WTC11 (cell line): ENCODE data around the gene PFKFB3.

Experiments
- GRHL2 ChIP-seq: fragments of 250-450 bp; sonication (Bioruptor Pico); IDR thresholded peaks from 2 replicates; pipeline ENCODE4 v1.8.0; 2022; ENCODE audit warnings: mild to moderate bottlenecking, moderate library complexity; ENCODE audit not compliant: insufficient replicate concordance, severe bottlenecking
- JUN ChIP-seq: sonication (generic); formaldehyde crosslinking; IDR thresholded peaks from 2 replicates; pipeline ENCODE4 v1.8.0; 2023; ENCODE audit warnings: mild to moderate bottlenecking, missing genetic modification reagents
- MXD4 ChIP-seq: fragments of 250-450 bp; sonication (Bioruptor Pico); IDR thresholded peaks from 2 replicates; pipeline ENCODE4 v1.8.0; 2021; ENCODE audit warnings: mild to moderate bottlenecking, moderate library complexity, borderline replicate concordance
- NR2C2 ChIP-seq: sonication (generic); formaldehyde crosslinking; IDR thresholded peaks from 2 replicates; pipeline ENCODE4 v1.8.0; 2022; ENCODE audit warnings: mild to moderate bottlenecking, missing genetic modification reagents
- NR3C1 ChIP-seq: sonication (generic); formaldehyde crosslinking; conservative IDR thresholded peaks from 2 replicates; pipeline ENCODE4 v1.8.1; 2023; ENCODE audit warnings: low read depth, mild to moderate bottlenecking, missing genetic modification reagents
- TF ChIP-seq, protein P1 (sequence below): fragments of 200-600 bp; IDR thresholded peaks from 2 replicates; pipeline ENCODE4 v1.8.0; 2022; ENCODE audit warnings: antibody characterized with exemption
- TF ChIP-seq, protein P2 (sequence below): sonication (generic); formaldehyde crosslinking; IDR thresholded peaks from 2 replicates; pipeline ENCODE4 v1.8.1; 2023; ENCODE audit warnings: mild to moderate bottlenecking, missing genetic modification reagents, moderate library complexity
- TF ChIP-seq, protein P3 (sequence below): sonication (generic); formaldehyde crosslinking; IDR thresholded peaks from 2 replicates; pipeline ENCODE4 v1.8.0; 2023; ENCODE audit warnings: missing genetic modification reagents, mild to moderate bottlenecking, borderline replicate concordance
- TF ChIP-seq, protein P4 (sequence below): sonication (generic); formaldehyde crosslinking; IDR thresholded peaks from 2 replicates; pipeline ENCODE4 v1.8.1; 2023; ENCODE audit warnings: mild to moderate bottlenecking, moderate library complexity, missing genetic modification reagents
- TF ChIP-seq, protein P5 (sequence below): sonication (generic); formaldehyde crosslinking; IDR thresholded peaks from 2 replicates; pipeline ENCODE4 v1.8.0; 2022; ENCODE audit warnings: mild to moderate bottlenecking, missing genetic modification reagents
- TF ChIP-seq, protein P6 (sequence below): sonication (generic); formaldehyde crosslinking; IDR thresholded peaks from 2 replicates; pipeline ENCODE4 v1.8.1; 2022; ENCODE audit warnings: low read depth, missing genetic modification reagents, borderline replicate concordance

DNA sequence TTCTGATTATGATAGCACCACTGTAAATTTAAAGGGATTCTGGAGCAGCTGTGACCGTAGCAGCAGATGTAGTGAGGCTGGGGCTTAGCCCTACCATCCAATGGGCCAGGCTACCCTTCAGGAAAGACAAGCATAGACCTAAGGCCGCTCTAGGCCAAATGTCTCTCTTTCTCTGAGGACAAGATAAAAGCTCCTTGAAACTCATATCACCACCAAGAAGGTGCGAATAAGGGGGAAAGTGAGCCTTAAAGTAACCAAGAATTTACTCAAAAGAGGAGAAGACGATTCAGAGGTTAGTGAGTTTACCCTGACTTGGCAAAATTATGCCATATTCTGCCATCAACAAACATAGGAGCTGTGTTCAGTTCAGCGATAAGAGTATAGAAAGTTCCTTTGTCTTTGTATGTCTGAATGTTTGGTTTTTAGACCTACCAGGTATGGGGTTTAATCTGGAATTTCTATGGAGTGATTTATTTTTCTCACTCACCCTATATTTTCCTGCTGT is 79.8 kb downstream of the PFKFB3 start:
- no peak for TF ChIP-seq NR3C1
- TF ChIP-seq, protein P1, sequence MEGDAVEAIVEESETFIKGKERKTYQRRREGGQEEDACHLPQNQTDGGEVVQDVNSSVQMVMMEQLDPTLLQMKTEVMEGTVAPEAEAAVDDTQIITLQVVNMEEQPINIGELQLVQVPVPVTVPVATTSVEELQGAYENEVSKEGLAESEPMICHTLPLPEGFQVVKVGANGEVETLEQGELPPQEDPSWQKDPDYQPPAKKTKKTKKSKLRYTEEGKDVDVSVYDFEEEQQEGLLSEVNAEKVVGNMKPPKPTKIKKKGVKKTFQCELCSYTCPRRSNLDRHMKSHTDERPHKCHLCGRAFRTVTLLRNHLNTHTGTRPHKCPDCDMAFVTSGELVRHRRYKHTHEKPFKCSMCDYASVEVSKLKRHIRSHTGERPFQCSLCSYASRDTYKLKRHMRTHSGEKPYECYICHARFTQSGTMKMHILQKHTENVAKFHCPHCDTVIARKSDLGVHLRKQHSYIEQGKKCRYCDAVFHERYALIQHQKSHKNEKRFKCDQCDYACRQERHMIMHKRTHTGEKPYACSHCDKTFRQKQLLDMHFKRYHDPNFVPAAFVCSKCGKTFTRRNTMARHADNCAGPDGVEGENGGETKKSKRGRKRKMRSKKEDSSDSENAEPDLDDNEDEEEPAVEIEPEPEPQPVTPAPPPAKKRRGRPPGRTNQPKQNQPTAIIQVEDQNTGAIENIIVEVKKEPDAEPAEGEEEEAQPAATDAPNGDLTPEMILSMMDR: no peak
- TF ChIP-seq, protein P2, sequence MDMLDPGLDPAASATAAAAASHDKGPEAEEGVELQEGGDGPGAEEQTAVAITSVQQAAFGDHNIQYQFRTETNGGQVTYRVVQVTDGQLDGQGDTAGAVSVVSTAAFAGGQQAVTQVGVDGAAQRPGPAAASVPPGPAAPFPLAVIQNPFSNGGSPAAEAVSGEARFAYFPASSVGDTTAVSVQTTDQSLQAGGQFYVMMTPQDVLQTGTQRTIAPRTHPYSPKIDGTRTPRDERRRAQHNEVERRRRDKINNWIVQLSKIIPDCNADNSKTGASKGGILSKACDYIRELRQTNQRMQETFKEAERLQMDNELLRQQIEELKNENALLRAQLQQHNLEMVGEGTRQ: no peak
- no peak for TF ChIP-seq NR2C2 (CRISPR knock-in tag)
- TF ChIP-seq, protein P3, sequence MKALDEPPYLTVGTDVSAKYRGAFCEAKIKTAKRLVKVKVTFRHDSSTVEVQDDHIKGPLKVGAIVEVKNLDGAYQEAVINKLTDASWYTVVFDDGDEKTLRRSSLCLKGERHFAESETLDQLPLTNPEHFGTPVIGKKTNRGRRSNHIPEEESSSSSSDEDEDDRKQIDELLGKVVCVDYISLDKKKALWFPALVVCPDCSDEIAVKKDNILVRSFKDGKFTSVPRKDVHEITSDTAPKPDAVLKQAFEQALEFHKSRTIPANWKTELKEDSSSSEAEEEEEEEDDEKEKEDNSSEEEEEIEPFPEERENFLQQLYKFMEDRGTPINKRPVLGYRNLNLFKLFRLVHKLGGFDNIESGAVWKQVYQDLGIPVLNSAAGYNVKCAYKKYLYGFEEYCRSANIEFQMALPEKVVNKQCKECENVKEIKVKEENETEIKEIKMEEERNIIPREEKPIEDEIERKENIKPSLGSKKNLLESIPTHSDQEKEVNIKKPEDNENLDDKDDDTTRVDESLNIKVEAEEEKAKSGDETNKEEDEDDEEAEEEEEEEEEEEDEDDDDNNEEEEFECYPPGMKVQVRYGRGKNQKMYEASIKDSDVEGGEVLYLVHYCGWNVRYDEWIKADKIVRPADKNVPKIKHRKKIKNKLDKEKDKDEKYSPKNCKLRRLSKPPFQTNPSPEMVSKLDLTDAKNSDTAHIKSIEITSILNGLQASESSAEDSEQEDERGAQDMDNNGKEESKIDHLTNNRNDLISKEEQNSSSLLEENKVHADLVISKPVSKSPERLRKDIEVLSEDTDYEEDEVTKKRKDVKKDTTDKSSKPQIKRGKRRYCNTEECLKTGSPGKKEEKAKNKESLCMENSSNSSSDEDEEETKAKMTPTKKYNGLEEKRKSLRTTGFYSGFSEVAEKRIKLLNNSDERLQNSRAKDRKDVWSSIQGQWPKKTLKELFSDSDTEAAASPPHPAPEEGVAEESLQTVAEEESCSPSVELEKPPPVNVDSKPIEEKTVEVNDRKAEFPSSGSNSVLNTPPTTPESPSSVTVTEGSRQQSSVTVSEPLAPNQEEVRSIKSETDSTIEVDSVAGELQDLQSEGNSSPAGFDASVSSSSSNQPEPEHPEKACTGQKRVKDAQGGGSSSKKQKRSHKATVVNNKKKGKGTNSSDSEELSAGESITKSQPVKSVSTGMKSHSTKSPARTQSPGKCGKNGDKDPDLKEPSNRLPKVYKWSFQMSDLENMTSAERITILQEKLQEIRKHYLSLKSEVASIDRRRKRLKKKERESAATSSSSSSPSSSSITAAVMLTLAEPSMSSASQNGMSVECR (CRISPR knock-in tag): no peak
- no peak for TF ChIP-seq MXD4
- TF ChIP-seq, protein P4, sequence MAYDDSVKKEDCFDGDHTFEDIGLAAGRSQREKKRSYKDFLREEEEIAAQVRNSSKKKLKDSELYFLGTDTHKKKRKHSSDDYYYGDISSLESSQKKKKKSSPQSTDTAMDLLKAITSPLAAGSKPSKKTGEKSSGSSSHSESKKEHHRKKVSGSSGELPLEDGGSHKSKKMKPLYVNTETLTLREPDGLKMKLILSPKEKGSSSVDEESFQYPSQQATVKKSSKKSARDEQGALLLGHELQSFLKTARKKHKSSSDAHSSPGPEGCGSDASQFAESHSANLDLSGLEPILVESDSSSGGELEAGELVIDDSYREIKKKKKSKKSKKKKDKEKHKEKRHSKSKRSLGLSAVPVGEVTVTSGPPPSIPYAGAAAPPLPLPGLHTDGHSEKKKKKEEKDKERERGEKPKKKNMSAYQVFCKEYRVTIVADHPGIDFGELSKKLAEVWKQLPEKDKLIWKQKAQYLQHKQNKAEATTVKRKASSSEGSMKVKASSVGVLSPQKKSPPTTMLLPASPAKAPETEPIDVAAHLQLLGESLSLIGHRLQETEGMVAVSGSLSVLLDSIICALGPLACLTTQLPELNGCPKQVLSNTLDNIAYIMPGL (CRISPR knock-in tag): no peak
- no peak for TF ChIP-seq GRHL2
- no peak for TF ChIP-seq JUN (CRISPR knock-in tag)
- TF ChIP-seq, protein P5, sequence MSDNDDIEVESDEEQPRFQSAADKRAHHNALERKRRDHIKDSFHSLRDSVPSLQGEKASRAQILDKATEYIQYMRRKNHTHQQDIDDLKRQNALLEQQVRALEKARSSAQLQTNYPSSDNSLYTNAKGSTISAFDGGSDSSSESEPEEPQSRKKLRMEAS: no peak
- TF ChIP-seq, protein P6, sequence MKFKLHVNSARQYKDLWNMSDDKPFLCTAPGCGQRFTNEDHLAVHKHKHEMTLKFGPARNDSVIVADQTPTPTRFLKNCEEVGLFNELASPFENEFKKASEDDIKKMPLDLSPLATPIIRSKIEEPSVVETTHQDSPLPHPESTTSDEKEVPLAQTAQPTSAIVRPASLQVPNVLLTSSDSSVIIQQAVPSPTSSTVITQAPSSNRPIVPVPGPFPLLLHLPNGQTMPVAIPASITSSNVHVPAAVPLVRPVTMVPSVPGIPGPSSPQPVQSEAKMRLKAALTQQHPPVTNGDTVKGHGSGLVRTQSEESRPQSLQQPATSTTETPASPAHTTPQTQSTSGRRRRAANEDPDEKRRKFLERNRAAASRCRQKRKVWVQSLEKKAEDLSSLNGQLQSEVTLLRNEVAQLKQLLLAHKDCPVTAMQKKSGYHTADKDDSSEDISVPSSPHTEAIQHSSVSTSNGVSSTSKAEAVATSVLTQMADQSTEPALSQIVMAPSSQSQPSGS (CRISPR knock-in tag): no peak
